Bronchial epithelial cell (primary cell): Measurements from ENCODE around the gene DCBLD2. TPM values are rescaled to one million over a fixed set of nuclear protein-coding genes. Genes with fewer than 3 reads are reported as not detected.
"Not testable (repeated sequence)": the region's sequence is repeated elsewhere in the genome, so short reads cannot be mapped to it uniquely, and the experiment has no call there.

Experiments used
- DNase-seq: peaks from one replicate; pipeline ENCODE4 v3.0.0-alpha.2; 2010; ENCODE audit warnings: low read depth
- FAIRE-seq: peaks from 2 replicates; lab custom pipeline; 2011; peaks lifted over from hg19 to GRCh38; lab: Jason Lieb, UNC
- H3K27me3 ChIP-seq: 2 replicates; pipeline ENCODE4 v1.5.1; 2011; ENCODE audit warnings: low read length; ENCODE audit not compliant: control insufficient read depth, insufficient read depth
- H3K36me3 ChIP-seq: 2 replicates; pipeline ENCODE4 v1.5.1; 2011; ENCODE audit warnings: low read length; ENCODE audit not compliant: control insufficient read depth, insufficient read depth
- H3K4me3 ChIP-seq: 2 replicates; pipeline ENCODE4 v1.5.1; 2011; ENCODE audit warnings: mild to moderate bottlenecking, low read depth, low read length, control low read depth
- CTCF ChIP-seq: IDR thresholded peaks from 2 replicates; pipeline ENCODE4 v1.5.1; 2011; ENCODE audit warnings: mild to moderate bottlenecking, moderate library complexity, low read length, control low read depth, inconsistent platforms; ENCODE audit not compliant: insufficient read depth, severe bottlenecking
- total RNA-seq: library from RNA; depleted of rRNA; stranded (reverse); fragments of >200 nt; gene quantifications from 2 replicates; pipeline ENCODE4 v1.2.1, GENCODE V29; 2014

DCBLD2 gene
- total RNA-seq, 1 donor from 2014 or later, result 96.1 TPM

GRCh38 chr3:98855806-98856400 is 45.6 kb downstream of the DCBLD2 start:
- Histone ChIP-seq H3K4me3 (no peak overlapping the region), H3K36me3 (peaks cover 2% of the 10 kb centered on the region), H3K27me3 (no peaks in the 10 kb centered on the region)
- FAIRE-seq (no peak), DNase-seq (peak; percentile 90)
- no peak for TF ChIP-seq CTCF

- Histone ChIP-seq H3K36me3 (no peaks in the 10 kb centered on the region), H3K27me3 (no peaks in the 10 kb centered on the region), H3K4me3 (no peak overlapping the region)
- FAIRE-seq, result no peak
- DNase-seq, result no peak
- TF ChIP-seq CTCF, result no peak
These were observed 53.4 kb downstream of the DCBLD2 start for GRCh38 chr3:98848108-98848507.

- no peak overlapping the region for H3K4me3 ChIP-seq
- DNase-seq (no peak), FAIRE-seq (no peak)
- H3K36me3 ChIP-seq, result no peaks in the 10 kb centered on the region
- H3K27me3 ChIP-seq, result no peaks in the 10 kb centered on the region
- TF ChIP-seq CTCF, result no peak
These were observed 55.4 kb downstream of the DCBLD2 start for GRCh38 chr3:98846101-98846500.

- FAIRE-seq, result no peak
These were observed 58.1 kb downstream of the DCBLD2 start for GRCh38 chr3:98843266-98843959.

GRCh38 chr3:98839846-98840245 is 61.6 kb downstream of the DCBLD2 start:
- TF ChIP-seq CTCF, result no peak
- no peaks in the 10 kb centered on the region for H3K36me3 ChIP-seq
- H3K27me3 ChIP-seq, result no peaks in the 10 kb centered on the region
- H3K4me3 ChIP-seq, result no peak overlapping the region
- DNase-seq (no peak), FAIRE-seq (no peak)

More at GRCh38 chr3:98843266-98843959, 58.1 kb downstream of the DCBLD2 start:
- no peak for TF ChIP-seq CTCF
- no peaks in the 10 kb centered on the region for H3K27me3 ChIP-seq
- H3K36me3 ChIP-seq, result no peaks in the 10 kb centered on the region
- H3K4me3 ChIP-seq, result no peak overlapping the region
- DNase-seq, result no peak

- H3K27me3 ChIP-seq, H3K36me3 ChIP-seq, FAIRE-seq, DNase-seq, H3K4me3 ChIP-seq: not testable (repeated sequence)
These were observed 70.4 kb downstream of the DCBLD2 start for GRCh38 chr3:98831060-98831459.
